G401.6 (cell line): ENCODE data around the gene SELENOP.
A peak's percentile ranks its signal among the peaks of the same experiment; 100 is the strongest.

Source experiments
- FAIRE-seq: peaks from 2 replicates; lab custom pipeline; 2012; peaks lifted over from hg19 to GRCh38; lab: Jason Lieb, UNC

Gene SELENOP

GRCh38 chr5:42798284-42799240, 13.1 kb downstream of the SELENOP start:
- FAIRE-seq: no peak

- FAIRE-seq: no peak
Observed at GRCh38 chr5:42791151-42791550, 20.5 kb downstream of the SELENOP start.

- FAIRE-seq: no peak
Observed at GRCh38 chr5:42787845-42788244, 23.8 kb downstream of the SELENOP start.

- FAIRE-seq: no peak
Observed at GRCh38 chr5:42787073-42787472, 24.6 kb downstream of the SELENOP start.

- no peak for FAIRE-seq
Observed at GRCh38 chr5:42785756-42786155, 25.9 kb downstream of the SELENOP start.

- no peak for FAIRE-seq
Observed at GRCh38 chr5:42784132-42784531, 27.6 kb downstream of the SELENOP start.

GRCh38 chr5:42781584-42781983, 30.1 kb downstream of the SELENOP start:
- FAIRE-seq: no peak

- FAIRE-seq: no peak
Observed at GRCh38 chr5:42779083-42779482, 32.6 kb downstream of the SELENOP start.

- FAIRE-seq: no peak
Observed at GRCh38 chr5:42772265-42772993, 39.3 kb downstream of the SELENOP start.

GRCh38 chr5:42770003-42770402, 41.7 kb downstream of the SELENOP start:
- FAIRE-seq: no peak

- FAIRE-seq: no peak
Observed at GRCh38 chr5:42768106-42768504, 43.6 kb downstream of the SELENOP start.

GRCh38 chr5:42767491-42768105, 44.1 kb downstream of the SELENOP start:
- peak; percentile 87 for FAIRE-seq

GRCh38 chr5:42761791-42762190, 49.9 kb downstream of the SELENOP start:
- FAIRE-seq: no peak

GRCh38 chr5:42760426-42760825, 51.3 kb downstream of the SELENOP start:
- FAIRE-seq: no peak

GRCh38 chr5:42759456-42759855, 52.2 kb downstream of the SELENOP start:
- no peak for FAIRE-seq

- no peak for FAIRE-seq
Observed at GRCh38 chr5:42756606-42757601, 54.8 kb downstream of the SELENOP start, which contains the start of gene CCDC152. Gene CCDC152 (plus strand): TSS chr5:42756818. CDS start chr5:42759122, 2,304 bp downstream.

GRCh38 chr5:42753099-42753498, 58.6 kb downstream of the SELENOP start:
- no peak for FAIRE-seq

- FAIRE-seq: no peak
Observed at GRCh38 chr5:42751044-42751443, 60.6 kb downstream of the SELENOP start.

- no peak for FAIRE-seq
Observed at GRCh38 chr5:42750507-42750906, 61.2 kb downstream of the SELENOP start.
